ENCODE data around the gene ENAM. TPM values are rescaled to one million over a fixed set of nuclear protein-coding genes. Genes with fewer than 3 reads are reported as not detected.
A peak's percentile ranks its signal among the peaks of the same experiment; 100 is the strongest.
"Not testable (repeated sequence)": the region's sequence is repeated elsewhere in the genome, so short reads cannot be mapped to it uniquely, and the experiment has no call there.

Gene ENAM
- total RNA-seq, 1 donor from 2014 or later, result not detected

DNA sequence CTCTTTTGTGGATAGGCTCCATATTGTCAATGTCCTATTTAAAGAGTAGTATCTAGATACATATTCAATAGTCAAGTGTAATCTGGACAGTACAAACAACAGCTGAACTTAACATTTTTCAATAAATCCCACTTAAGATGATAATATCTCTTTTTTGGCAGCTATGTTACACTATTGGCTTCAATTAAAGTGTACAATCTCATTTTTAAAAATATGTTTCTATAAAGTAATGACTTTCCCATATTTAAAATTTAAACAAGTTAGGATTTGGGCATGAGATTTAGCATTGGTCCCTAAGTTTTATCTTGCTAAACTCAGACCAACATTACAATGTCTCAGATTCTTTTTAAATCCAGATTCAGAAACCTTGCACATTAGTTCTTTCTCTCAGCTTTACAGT lies 45.6 kb downstream of the ENAM start:
- DNase-seq (ENCODE audit: extremely low read depth, low read depth, low spot score), result no peak

DNA sequence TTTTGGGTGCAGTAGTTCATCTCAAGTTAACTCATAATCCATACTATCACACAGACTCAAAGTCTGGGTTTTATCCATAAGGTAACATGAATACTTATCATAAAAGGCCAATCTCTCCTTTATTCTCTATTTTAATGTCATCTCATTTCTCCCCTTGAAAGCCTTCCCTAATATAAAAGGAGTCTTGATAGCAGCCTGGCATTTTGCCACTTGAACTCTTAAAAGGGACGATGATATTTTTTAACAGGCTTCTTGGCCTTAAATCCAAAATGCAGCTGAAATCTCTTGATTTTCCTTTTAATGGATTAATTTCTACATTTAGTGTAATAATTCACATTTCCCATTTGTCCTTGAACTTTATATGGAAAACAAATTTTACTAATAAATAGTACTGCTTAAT lies 46.2 kb downstream of the ENAM start:
- no peak for DNase-seq (ENCODE audit: extremely low read depth, low read depth, low spot score)

DNA sequence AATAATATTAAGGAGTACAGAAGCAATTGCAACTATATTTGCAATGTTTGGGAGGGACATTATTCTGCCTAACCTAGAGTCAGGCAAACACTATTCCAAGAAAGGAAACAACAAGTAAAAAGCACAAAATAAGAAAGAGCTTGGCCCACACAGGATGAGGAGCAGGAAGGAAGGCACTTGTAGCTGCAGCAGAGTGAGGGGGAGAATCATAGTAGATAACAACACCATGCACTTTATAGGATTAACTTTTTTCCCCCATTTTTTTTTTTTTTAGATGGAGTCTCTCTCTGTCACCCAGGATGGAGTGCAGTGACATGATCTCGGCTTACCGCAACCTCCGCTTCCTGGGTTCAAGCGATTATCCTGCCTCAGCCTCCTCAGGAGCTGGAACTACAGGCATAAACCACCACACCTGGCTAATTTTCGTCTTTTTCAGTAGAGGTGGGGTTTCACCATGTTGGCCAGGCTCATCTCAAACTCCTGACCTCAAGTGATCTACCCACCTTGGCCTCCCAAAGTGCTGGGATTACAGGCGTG lies 48.1 kb downstream of the ENAM start:
- no peak for DNase-seq (ENCODE audit: extremely low read depth, low read depth, low spot score)

DNA sequence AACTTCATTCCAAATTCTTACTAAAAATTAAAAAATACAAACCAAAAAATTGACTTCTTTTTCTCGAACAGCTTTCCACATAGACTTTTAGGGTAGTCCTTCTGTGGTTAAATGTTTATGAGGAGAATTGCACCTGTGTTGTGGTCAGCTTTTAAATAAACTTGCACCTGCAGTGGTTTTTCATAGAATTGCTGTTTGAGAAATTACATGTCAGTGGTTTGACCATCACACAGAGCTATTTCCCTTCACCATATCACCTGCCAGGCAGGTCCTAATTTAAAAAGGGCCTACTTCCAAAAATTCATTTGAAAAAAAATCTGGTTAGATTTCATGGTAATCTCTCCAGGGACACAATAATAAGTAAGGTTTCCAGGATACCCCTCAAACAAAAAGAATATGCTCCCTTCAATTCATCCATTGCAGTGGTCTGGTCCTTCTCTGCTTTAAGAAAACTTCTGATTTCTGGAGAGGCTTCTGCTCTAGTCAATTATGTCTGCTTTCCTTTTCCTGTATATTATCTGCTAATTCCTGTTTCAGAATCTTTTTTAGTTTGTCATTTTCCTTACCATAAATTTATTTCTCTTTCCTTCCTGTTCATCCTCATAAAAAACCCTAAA lies 49.9 kb downstream of the ENAM start:
- no peak for DNase-seq (ENCODE audit: extremely low read depth, low read depth, low spot score)

DNA sequence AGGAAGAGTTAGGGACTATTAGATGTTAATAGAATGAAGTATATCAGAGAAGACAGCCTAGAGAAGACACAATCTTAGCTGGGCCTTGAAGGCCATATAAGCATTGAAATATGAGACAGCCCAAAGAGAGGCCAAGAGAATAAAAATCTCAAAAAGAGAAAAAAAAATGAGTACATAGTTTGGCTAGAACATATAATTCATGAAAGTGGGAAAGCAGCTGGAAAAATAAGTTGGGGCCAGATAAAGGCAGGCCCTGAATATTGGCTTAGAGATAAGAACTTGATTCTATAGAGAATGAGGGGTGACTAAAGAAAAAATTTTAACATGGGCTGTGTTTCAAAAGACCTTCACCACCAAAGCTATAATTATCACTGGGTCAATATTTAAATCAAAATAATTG lies 52.4 kb downstream of the ENAM start:
- no peak for DNase-seq (ENCODE audit: extremely low read depth, low read depth, low spot score)

DNA sequence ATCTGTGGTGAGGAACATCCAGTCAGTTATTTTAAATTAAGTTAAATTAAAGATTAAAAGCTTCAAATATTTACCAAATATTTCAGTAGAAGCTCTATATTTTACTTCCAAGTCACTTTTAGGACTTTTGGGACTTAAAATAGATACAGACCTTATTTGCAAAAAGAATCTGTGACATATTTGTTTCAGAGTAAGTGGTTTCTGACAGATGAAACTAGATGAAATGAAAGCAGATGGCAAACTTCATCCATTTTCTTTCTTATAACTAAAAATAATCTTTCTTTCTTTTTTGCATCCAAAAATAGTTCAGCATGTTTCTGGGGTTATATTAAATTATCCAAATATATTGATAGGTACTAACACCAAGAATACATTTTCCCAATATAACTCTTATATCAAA lies 53.2 kb downstream of the ENAM start:
- no peak for DNase-seq (ENCODE audit: extremely low read depth, low read depth, low spot score)

DNA sequence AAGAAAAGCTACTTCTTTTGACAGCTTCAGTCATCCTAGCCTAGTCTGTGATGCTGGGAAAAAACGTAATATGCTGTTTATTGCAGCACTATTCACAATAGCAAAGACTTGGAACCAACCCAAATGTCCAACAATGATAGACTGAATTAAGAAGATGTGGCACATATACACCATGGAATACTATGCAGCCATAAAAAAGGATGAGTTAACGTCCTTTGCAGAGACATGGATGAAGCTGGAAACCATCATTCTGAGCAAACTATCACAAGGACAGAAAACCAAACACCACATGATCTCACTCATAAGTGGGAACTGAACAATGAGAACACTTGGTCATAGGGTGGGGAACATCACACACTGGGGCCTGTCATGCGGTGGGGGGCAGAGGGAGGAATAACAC lies 53.6 kb downstream of the ENAM start:
- DNase-seq (ENCODE audit: extremely low read depth, low read depth, low spot score), result not testable (repeated sequence)

DNA sequence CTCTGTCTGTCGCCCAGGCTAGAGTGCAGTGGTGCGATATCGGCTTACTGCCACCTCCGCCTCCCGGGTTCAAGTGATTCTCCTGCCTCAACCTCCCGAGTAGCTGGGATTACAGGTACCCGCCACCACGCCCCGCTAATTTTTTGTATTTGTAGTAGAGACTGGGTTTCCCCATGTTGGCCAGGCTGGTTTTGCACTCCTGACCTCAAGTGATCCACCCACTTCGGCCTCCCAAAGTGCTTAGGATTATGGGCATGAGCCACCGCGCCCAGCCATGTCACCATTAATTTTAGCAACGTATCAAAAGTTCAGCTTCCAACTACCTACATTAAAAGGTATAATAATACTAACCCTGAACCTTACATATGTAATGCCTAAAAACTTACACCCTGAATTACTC lies 58.8 kb downstream of the ENAM start:
- no peak for DNase-seq (ENCODE audit: extremely low read depth, low read depth, low spot score)

DNA sequence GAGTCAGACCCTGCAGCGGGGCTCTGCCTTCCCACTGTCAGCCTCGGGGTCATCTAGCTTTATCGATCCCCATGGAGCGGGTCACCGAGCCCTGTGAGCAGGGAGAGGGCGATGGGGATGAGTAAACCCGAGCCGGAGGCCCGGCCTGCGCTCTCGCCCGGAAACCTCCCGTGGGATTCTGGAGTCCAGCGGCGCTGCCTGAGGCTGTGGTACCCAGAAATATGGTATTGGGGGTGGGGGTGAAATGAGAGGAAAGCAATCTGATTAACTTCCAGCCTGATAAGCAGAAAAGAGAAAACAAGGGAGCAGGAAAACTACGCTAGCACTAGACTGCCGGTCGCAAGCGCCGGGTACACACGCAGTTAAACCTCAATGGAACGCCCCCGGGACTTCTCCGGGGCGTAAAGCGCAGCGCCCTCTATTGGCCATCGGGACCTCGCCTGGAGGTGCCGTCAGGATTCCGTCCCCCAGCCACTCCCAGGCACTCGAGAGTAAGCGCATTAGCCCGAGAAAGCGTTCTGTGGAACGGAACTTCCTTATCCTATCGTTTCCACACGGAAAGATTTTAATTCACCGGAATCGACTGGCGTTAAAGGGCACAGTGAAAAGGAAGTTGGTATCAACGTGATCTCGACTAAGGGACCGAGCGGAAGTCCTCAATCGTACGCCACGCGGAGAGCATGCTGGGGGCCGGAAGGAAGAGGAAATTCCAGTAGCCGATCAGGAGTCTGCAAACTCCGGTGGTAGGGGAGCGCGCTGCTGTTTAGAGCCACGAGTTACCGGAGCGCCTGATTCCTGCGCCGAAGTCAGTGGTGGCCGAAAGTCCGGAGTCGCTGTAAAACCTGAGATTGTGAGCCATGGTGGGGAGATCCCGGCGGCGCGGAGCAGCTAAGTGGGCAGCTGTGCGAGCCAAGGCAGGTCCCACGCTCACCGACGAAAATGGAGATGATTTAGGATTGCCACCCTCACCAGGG lies 59.6 kb downstream of the ENAM start, which contains the start of gene UTP3:
Gene UTP3 (plus strand): TSS at position 712 of the 974 bp plus-strand sequence. CDS start 146 bp downstream, at position 858.
- DNase-seq (ENCODE audit: extremely low read depth, low read depth, low spot score), result peak; percentile 99

DNA sequence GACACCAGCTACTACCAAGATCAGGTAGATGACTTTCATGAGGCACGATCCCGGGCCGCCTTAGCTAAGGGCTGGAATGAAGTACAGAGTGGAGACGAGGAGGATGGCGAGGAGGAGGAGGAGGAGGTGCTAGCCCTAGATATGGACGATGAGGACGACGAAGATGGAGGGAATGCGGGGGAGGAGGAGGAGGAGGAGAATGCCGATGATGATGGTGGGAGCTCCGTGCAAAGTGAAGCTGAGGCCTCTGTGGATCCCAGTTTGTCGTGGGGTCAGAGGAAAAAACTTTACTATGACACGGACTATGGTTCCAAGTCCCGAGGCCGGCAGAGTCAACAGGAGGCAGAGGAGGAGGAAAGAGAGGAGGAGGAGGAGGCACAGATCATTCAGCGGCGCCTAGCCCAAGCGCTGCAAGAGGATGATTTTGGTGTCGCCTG lies 60.3 kb downstream of the ENAM start:
- DNase-seq (ENCODE audit: extremely low read depth, low read depth, low spot score), result no peak

DNA sequence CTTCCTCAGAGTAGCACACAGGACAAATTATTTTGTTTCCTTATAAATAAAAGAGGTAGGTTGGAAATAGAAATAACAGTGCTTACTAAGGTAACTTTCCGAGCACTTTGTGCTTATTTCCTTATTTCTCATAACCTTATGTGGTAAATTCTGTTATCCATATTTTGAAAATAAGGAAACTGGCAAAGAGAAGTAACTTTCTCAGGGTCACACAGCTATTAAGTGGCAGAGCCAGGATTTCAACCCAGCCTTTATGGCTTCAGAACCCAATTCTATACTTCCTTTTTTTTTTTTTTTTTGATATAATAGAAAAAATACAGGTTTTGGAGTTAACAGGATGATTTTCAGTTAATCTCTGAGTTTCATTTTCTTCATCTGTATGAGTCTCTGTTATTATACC lies 63.1 kb downstream of the ENAM start:
- DNase-seq (ENCODE audit: extremely low read depth, low read depth, low spot score), result no peak

DNA sequence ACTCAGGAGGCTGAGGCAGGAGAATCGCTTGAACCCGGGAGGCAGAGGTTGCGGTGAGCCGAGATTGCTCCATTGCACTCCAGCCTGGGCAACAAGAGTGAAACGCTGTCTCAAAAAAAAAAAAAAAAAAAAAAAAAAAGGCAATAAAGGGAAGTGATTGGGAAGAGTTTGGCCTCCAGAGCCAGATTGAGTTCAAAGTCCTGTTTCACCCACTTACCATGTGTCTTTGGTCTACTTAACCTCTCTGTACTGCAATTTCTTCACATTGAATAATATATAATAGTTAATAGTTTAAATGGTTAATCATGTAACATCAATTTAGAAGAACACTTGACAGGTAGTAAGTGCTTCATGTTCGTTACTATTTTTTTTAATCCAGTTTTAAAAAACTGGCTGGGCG lies 66.1 kb downstream of the ENAM start:
- not testable (repeated sequence) for DNase-seq (ENCODE audit: extremely low read depth, low read depth, low spot score)

Other genes starting within 250 kb of the ENAM start
- not detected in 2 replicates for gene SMR3B, start 245.6 kb upstream of the ENAM start, total RNA-seq
- gene OPRPN, start 230.8 kb upstream of the ENAM start, total RNA-seq, result not detected in 2 replicates
- not detected in 2 replicates for gene MUC7, start 156.5 kb upstream of the ENAM start, total RNA-seq
- gene AMTN, start 110.2 kb upstream of the ENAM start, total RNA-seq, result not detected in 2 replicates
- gene AMBN, start 36.5 kb upstream of the ENAM start, total RNA-seq, result not detected in 2 replicates
- gene JCHAIN, start 37.8 kb downstream of the ENAM start, total RNA-seq, result not detected in 2 replicates
- 21.8 and 25.6 TPM in 2 replicates for gene UTP3, start 59.8 kb downstream of the ENAM start, total RNA-seq
- gene RUFY3, start 93.2 kb downstream of the ENAM start, total RNA-seq, result 23.8 and 30.0 TPM in 2 replicates
- 63.8 and 69.4 TPM in 2 replicates for gene GRSF1, start 211.1 kb downstream of the ENAM start, total RNA-seq